WI38 (cell line): Measurements from ENCODE around the gene CNOT3.
"Not testable (repeated sequence)": the region's sequence is repeated elsewhere in the genome, so short reads cannot be mapped to it uniquely, and the experiment has no call there.

ENCODE experiments used
- H3K4me3 ChIP-seq: 2 replicates; pipeline ENCODE4 v1.5.1; 2011; ENCODE audit warnings: low read depth, mild to moderate bottlenecking, control low read depth, low read length
- TF ChIP-seq, protein P1 (sequence below): IDR thresholded peaks from 2 replicates; pipeline ENCODE4 v1.5.1; 2012; ENCODE audit warnings: low read depth, mild to moderate bottlenecking, control low read depth, low read length

CNOT3 gene

DNA sequence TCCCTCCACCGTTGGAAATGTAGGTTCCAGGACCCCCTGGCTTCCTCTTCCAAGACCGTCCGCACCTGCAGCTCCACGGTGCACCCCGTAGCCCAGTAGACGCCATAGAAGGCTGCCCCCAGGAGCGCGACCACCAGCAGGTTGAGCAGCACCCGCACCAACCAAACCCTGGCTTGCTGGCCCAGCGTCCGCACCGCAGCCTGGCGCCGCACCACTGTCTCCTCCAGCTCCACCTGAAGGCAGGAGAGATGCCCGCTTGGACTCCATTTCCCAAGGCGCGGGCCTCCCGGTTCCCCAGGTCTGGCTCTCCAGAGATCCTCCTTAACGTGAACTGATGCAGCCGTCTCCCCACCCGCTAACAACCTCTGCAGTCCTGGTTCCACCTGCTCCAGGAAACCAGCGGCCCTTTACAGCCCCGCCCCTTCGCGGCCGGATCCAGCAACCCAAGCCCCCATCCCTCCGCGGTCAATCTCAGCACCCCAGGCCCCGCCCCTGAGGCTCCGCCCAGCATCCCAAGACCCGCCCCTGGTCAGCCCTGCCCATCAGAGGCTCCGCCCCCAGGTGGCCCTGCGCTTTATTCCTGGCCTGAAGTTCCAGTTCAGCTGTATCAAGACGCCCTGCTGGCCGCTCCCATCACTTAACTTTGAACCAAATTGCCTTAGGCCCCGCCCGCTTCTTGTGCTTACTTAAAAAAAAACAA is 27.0 kb downstream of the CNOT3 start:
- TF ChIP-seq, protein P1, sequence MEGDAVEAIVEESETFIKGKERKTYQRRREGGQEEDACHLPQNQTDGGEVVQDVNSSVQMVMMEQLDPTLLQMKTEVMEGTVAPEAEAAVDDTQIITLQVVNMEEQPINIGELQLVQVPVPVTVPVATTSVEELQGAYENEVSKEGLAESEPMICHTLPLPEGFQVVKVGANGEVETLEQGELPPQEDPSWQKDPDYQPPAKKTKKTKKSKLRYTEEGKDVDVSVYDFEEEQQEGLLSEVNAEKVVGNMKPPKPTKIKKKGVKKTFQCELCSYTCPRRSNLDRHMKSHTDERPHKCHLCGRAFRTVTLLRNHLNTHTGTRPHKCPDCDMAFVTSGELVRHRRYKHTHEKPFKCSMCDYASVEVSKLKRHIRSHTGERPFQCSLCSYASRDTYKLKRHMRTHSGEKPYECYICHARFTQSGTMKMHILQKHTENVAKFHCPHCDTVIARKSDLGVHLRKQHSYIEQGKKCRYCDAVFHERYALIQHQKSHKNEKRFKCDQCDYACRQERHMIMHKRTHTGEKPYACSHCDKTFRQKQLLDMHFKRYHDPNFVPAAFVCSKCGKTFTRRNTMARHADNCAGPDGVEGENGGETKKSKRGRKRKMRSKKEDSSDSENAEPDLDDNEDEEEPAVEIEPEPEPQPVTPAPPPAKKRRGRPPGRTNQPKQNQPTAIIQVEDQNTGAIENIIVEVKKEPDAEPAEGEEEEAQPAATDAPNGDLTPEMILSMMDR: no peak
- no peak overlapping the region for H3K4me3 ChIP-seq

DNA sequence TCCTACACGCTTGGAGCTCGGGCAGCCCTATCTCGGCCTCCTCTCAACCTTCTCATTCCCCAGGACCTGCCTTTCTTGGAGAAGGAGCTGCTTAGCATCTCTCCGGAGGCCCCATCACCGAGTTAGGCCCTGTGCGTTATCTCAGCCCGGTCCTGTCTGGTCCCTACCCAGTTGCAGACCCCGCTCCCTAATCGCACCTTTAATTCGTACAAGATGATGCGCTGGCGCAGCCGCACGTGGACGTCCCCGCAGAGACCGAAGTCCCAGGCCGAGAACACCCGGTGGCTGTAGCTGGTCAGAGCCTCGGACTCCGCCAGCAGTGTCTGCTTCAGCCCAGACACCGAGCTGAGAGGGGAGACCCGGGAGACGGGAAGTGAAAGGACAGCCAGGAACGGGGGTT is 27.7 kb downstream of the CNOT3 start:
- TF ChIP-seq, protein P1: no peak

DNA sequence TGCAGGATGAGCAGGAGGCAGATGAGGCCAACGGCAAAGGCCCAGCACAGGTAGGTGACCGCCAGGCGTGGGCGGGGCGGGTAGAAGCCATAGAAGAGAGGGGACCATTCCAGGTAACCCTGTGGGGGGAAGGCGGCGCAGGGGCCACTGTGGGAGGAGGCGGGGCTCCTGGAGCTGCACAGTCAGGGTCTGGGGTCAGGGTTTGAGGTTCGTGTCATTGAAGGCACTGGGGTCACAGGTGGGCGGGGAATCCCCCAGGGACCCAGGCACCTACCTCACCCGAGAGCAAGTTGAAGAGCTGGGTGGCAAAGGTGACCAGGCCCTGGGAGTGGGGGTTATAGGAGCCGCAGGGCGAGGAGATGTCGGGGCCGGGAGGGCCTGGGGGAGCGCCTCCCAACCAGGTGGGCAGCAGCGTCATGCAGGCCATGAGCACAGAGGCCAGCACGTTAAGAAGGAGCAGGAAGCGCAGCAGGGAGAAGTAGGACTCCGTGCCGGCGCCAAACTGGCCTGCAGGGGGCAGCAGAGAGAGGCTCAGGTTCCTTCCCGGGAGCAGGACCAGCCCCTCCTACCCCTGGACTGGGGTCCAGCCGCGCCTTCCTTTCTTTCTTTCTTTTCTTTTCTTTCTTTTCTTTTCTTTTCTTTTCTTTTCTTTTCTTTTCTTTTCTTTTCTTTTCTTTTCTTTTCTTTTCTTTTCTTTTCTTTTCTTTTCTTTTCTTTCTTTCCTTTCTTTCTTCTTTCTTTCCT is 30.8 kb downstream of the CNOT3 start:
- TF ChIP-seq, protein P1: peak; percentile 79
- no peak overlapping the region for H3K4me3 ChIP-seq

More for the DNA sequence above, 27.7 kb downstream of the CNOT3 start:
- H3K4me3 ChIP-seq: no peak overlapping the region

DNA sequence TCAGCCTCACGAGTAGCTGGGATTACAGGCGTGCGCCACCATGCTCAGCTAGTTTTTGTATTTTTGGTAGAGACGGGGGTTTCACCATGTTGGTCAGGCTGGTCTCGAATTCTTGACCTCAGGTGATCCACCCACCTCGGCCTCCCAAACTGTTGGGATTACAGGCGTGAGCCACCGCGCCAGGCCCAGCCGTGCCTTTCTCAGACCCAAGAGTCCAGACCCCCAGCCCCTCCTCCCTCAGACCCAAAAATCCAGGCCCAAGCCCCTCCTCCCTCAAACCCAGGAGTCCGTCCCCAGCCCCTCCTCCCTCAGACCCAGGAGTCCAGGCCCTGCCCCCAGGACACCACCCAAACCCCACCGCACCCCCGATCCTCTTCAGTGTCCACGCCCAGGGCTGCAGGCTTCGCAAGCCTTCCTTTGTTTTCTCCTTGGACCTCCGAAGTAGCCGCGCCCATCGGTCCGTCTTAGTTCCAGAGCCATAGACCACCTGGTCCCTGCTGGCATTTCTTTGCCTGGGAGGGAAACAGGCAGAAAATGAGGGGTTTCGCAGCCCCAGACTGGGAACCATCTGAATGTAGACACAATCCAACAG is 31.7 kb downstream of the CNOT3 start:
- TF ChIP-seq, protein P1: no peak

DNA sequence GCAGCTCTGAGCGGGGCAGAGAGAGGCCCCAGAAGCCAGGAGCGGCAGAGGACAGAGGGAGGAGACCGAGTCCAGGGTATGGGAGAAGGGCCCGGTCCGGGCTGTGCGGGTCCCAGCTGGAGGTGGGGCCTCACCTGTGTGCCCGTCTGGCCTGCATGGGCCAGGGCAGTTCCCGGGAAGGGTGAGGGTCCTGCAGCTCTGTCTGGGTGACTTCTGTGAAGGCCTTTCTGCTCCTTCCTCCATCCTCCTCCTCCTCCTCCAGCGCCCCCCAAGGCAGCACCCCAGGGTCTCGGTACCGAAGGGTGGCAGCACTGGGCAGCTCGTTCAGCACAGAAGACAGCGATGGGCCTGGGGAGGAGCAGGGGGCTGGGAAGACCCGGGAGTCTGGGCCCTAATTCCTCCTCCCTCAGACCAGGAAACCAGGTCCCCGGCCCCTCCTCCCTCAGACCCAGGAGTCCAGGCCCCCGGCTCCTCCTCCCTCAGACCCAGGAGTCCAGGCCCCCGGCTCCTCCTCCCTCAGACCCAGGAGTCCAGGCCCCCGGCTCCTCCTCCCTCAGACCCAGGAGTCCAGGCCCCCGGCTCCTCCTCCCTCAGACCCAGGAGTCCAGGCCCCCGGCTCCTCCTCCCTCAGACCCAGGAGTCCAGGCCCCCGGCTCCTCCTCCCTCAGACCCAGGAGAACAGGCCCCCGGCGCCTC is 34.3 kb downstream of the CNOT3 start:
- not testable (repeated sequence) for H3K4me3 ChIP-seq

More for the DNA sequence above, 31.7 kb downstream of the CNOT3 start:
- no peak overlapping the region for H3K4me3 ChIP-seq

DNA sequence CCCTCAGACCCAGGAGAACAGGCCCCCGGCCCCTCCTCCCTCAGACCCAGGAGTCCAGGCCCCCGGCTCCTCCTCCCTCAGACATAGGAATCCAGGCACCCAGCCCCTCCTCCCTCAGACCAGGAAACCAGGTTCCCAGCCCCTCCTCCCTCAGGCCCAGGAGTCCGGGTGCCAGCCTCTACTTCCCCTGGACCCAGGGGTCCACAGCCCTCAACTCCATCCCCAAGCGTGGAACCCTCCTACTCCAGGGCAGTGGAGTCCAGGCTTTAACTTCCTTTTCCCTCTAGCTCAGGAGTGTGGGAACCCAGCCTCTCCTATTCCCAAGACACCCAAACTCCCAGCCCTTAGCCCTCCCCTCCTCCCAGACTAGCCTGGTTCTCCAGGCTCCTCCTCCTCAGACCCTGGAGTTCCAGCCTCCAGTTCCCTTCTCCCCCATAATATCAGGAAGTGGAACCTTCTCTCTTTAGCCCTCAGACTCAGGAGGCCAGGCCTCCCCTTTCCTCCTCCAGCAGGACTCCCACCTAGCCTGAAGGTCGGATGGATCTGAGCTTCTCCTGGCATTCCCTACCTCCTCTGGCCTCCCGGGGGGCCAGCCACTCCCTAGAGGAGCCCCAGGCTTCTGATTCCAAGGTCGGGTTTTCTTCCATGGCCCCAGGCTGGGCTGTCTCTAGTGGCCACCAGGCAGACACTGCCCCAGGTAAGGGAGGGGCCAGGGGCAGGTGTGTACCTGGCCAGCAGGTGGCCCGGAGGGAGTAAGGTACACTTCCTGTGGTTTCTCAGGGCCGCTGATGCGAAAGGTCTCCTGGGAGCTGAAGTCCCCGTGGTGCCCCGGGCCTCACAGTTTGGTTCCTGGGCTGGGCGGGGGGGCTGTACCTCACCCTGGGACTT is 35.2 kb downstream of the CNOT3 start, which contains the start of gene TMC4:
TSS of gene TMC4 (minus strand) at position 690 of the 888 bp plus-strand sequence. CDS start at position 647, 43 bp downstream.
- no peak within 1 kb of the TSS for H3K4me3 ChIP-seq
- TF ChIP-seq, protein P1: no peak

DNA sequence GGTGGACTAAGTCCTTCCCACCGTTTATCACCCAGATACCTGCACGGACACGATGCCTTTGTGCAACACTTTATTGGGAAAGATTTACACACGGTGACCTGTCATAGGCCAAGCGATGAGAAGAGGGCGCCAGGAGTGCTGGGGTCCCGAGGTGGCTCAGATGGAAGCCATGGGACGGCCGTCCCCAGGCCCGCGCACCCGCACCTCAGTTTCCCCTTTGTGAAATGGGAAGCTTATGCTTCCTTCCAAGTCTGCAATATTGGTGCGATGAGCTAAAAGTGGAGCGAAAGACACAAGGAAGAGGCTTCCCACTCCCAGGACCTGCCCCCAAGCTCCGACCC is 35.8 kb downstream of the CNOT3 start:
- no peak overlapping the region for H3K4me3 ChIP-seq
- TF ChIP-seq, protein P1: no peak
